Measurements from ENCODE around the gene ZNF891. TPM values are rescaled to one million over a fixed set of nuclear protein-coding genes. Genes with fewer than 3 reads are reported as not detected.

The ZNF891 gene
- total RNA-seq, 4 donors from 2014 or later = 1.4 to 4.6 (median 3.2) TPM

- Histone ChIP-seq H3K27ac (no peak overlapping the region), H3K4me3 (no peak overlapping the region), H3K36me3 (peaks cover 68% of the 10 kb centered on the region), H3K4me1 (no peaks in the 10 kb centered on the region), H3K9me3 (peaks cover 49% of the 10 kb centered on the region), H3K27me3 (no peaks in the 10 kb centered on the region)
- DNase-seq (ENCODE audit: low spot score in 2 of 2) = no peak
- no peak for TF ChIP-seq POLR2A (IDR thresholded peaks at IDR 0.05)
- TF ChIP-seq POLR2AphosphoS5 (IDR thresholded peaks at IDR 0.05) = no peak
- TF ChIP-seq CTCF (IDR thresholded peaks at IDR 0.05) = no peak
- TF ChIP-seq EP300 (IDR thresholded peaks at IDR 0.05) = no peak
- WGBS = 94% methylated on average over 2 of the region's 2 CpGs
Observed at GRCh38 chr12:133145981-133146380, 15.9 kb upstream of the ZNF891 start.

- peaks cover 43% of the 10 kb centered on the region for H3K9me3 ChIP-seq
- no peak for DNase-seq (ENCODE audit: low spot score in 2 of 2)
- H3K4me1 ChIP-seq = peaks cover 7% of the 10 kb centered on the region
- no peak overlapping the region for H3K4me3 ChIP-seq
- no peaks in the 10 kb centered on the region for H3K27me3 ChIP-seq
- WGBS = 98% methylated on average over 2 of the region's 2 CpGs
- peaks cover 56% of the 10 kb centered on the region for H3K36me3 ChIP-seq
- H3K27ac ChIP-seq = no peak overlapping the region
- TF ChIP-seq POLR2A (IDR thresholded peaks at IDR 0.05) = no peak
- no peak for TF ChIP-seq POLR2AphosphoS5 (IDR thresholded peaks at IDR 0.05)
- TF ChIP-seq EP300 (IDR thresholded peaks at IDR 0.05) = no peak
- no peak for TF ChIP-seq CTCF (IDR thresholded peaks at IDR 0.05)
Observed at GRCh38 chr12:133135747-133136146, 5.7 kb upstream of the ZNF891 start.

- DNase-seq (ENCODE audit: low spot score in 2 of 2) = peak; percentile 66 to 81
- Histone ChIP-seq H3K9me3 (peaks cover 25% of the 10 kb centered on the region), H3K27me3 (no peaks in the 10 kb centered on the region), H3K4me1 (peaks cover 15% of the 10 kb centered on the region), H3K27ac (peak overlapping the region; percentile 92), H3K4me3 (peak overlapping the region; percentile 79), H3K36me3 (peaks cover 26% of the 10 kb centered on the region)
- no peak for TF ChIP-seq CTCF (IDR thresholded peaks at IDR 0.05)
- no peak for TF ChIP-seq POLR2AphosphoS5 (IDR thresholded peaks at IDR 0.05)
- no peak for TF ChIP-seq POLR2A (IDR thresholded peaks at IDR 0.05)
- no peak for TF ChIP-seq EP300 (IDR thresholded peaks at IDR 0.05)
- WGBS = under 1% methylated on average over 17 of the region's 17 CpGs
Observed at GRCh38 chr12:133130808-133131128, 694 bp upstream of the ZNF891 start.

GRCh38 chr12:133129368-133130037 is 571 bp downstream of the ZNF891 start:
- peaks cover 25% of the 10 kb centered on the region for H3K9me3 ChIP-seq
- 27% methylated on average over 16 of the region's 26 CpGs for WGBS
- TF ChIP-seq CTCF (IDR thresholded peaks at IDR 0.05) (no peak), POLR2A (IDR thresholded peaks at IDR 0.05) (no peak), POLR2AphosphoS5 (IDR thresholded peaks at IDR 0.05) (no peak), EP300 (IDR thresholded peaks at IDR 0.05) (no peak)
- H3K4me3 ChIP-seq = peak overlapping the region; percentile 79
- H3K36me3 ChIP-seq = peaks cover 15% of the 10 kb centered on the region
- H3K27me3 ChIP-seq = no peaks in the 10 kb centered on the region
- no peak for DNase-seq (ENCODE audit: low spot score in 2 of 2)
- H3K27ac ChIP-seq = peak overlapping the region; percentile 92
- peaks cover 15% of the 10 kb centered on the region for H3K4me1 ChIP-seq

GRCh38 chr12:133124674-133125073 is 5.4 kb downstream of the ZNF891 start:
- TF ChIP-seq POLR2A (IDR thresholded peaks at IDR 0.05) = no peak
- TF ChIP-seq POLR2AphosphoS5 (IDR thresholded peaks at IDR 0.05) = no peak
- TF ChIP-seq CTCF (IDR thresholded peaks at IDR 0.05) = no peak
- no peak for TF ChIP-seq EP300 (IDR thresholded peaks at IDR 0.05)
- H3K27me3 ChIP-seq = no peaks in the 10 kb centered on the region
- H3K36me3 ChIP-seq = peaks cover 36% of the 10 kb centered on the region
- H3K9me3 ChIP-seq = peaks cover 63% of the 10 kb centered on the region
- no peak overlapping the region for H3K4me3 ChIP-seq
- 95% methylated on average over 2 of the region's 2 CpGs for WGBS
- H3K4me1 ChIP-seq = peaks cover 6% of the 10 kb centered on the region
- H3K27ac ChIP-seq = no peak overlapping the region
- no peak for DNase-seq (ENCODE audit: low spot score in 2 of 2)
